Measurements from ENCODE around the gene ZNF239. TPM values are rescaled to one million over a fixed set of nuclear protein-coding genes. Genes with fewer than 3 reads are reported as not detected.
A peak's percentile ranks its signal among the peaks of the same experiment; 100 is the strongest.

The ZNF239 gene
- total RNA-seq, result 1 to 10 TPM in 1 of 3 donors, under 1 TPM in 2; 0.85 to 1.4 (median 0.94) TPM
- total RNA-seq (2013), result 3.5 TPM

DNA sequence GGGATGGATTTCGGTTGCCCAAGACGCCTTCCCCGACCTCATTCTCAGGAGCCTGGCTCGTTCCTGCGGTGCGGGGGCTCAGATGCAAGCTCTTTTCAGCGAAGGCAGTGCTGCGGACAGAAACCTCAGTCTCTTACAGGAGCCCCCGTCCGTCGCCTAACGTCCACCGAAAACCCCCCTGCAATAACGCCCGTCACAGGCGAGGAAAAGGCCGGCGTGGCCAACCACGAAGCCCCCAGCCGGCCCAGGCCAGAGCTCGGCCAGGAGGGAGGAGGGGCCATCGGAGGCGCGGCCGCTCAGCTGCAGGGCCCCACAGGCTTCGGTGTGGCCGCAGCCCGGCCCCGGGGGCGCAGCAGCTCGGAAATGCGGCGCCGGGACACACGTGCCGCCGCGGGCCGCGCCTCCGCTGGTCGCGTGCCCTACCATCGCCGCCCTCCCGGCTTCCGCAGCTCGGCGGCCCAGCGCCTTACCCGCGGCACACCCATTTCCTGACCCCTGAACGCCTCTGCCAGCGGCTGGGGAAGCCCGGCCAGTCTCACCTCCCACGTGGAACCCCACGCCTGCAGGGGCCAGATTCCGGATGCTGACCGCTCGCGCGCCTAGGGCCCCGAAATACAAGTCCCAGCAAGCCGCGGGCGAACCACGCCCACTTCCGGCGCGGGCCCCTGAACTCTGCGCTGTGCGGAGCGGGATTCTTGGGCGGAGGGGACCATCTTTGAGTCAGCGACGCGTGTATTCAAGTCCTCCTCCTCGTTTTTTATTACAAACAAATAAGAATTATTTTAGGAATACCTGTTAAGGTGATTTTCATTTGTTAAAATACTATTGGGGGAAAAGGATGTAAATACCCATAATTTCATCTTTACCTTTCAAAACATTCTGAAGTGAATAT, at the start of gene ZNF239:
TSS of gene ZNF239 (minus strand) at position 616 of the 892 bp plus-strand sequence. CDS start 16,537 bp downstream, outside the sequence.
- ATAC-seq (peak; percentile 89 to 92 (median 92)), DNase-seq (peak; percentile 82 to 91)
- Histone ChIP-seq H3K27ac (ENCODE audit: low read length) (peak within 1 kb of the TSS; percentile 62), H3K9me3 (ENCODE audit: control insufficient read depth, insufficient read depth, low read length) (peaks cover 6% of the 10 kb centered on the region), H3K36me3 (ENCODE audit: control insufficient read depth, insufficient read depth, low read length) (no peaks in the 10 kb centered on the region), H3K4me3 (ENCODE audit: low read length) (peak within 1 kb of the TSS; percentile 35), H3K27me3 (ENCODE audit: control insufficient read depth, insufficient read depth, low read length) (no peaks in the 10 kb centered on the region), H3K4me1 (ENCODE audit: control insufficient read depth, insufficient read depth, low read length) (peaks cover 27% of the 10 kb centered on the region)
- intact Hi-C loops (cut with micrococcal nuclease), result loop anchor here (1.0 to 10.0 kb wide), 6 partner anchors 21 to 1019 kb away; partner anchors contain the start of genes CSGALNACT2, HNRNPF, ZNF32 and ZNF485
- Mint-ChIP-seq H3K27ac (peak within 1 kb of the TSS; percentile 93), H3K4me3 (peak within 1 kb of the TSS; percentile 95), H3K4me1 (peaks cover 49 to 55% of the 10 kb centered on the region in 2 donors), H3K9me3 (peaks cover 6 to 7% of the 10 kb centered on the region in 2 donors), H3K36me3 (peaks cover 7% of the 10 kb centered on the region), H3K27me3 (ENCODE audit: low read depth in 2 of 2) (no peaks in the 10 kb centered on the region)
- no peak for TF ChIP-seq CTCF (IDR thresholded peaks at IDR 0.05)
- 14% methylated on average over 73 of the region's 78 CpGs for WGBS (ENCODE audit: insufficient coverage)

DNA sequence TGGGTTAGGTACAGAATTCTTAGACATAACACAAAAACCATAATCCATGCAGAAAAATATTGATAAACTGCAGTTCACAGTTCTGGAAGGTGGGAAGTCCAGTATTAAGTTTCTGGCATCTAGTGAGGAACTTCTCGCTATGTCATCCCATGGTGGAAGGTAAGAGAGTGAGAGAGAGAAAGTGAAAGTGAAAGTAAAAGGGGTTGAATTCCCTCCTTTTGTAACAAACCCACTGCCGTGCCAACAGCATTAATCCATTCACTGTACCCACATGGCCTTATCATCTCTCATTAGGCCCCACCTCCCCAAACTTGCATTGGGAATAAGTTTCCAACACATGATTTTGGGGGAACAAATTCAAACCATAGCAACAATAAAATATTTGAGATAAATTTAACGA, 48.9 kb upstream of the ZNF239 start:
- Mint-ChIP-seq H3K9me3 (peaks cover 0 to 2% of the 10 kb centered on the region in 2 donors), H3K27ac (peak overlapping the region; percentile 82 to 83), H3K36me3 (peaks cover 8% of the 10 kb centered on the region), H3K4me1 (peaks cover 13 to 23% of the 10 kb centered on the region in 2 donors), H3K4me3 (peak overlapping the region; percentile 85), H3K27me3 (ENCODE audit: low read depth in 2 of 2) (no peaks in the 10 kb centered on the region)
- TF ChIP-seq CTCF (IDR thresholded peaks at IDR 0.05), result no peak
- peak; percentile 55 to 89 (median 64) for ATAC-seq
- H3K4me1 ChIP-seq (ENCODE audit: control insufficient read depth, insufficient read depth, low read length), result no peaks in the 10 kb centered on the region
- H3K27ac ChIP-seq (ENCODE audit: low read length), result no peak overlapping the region
- 17% methylated on average over 2 of the region's 3 CpGs for WGBS (ENCODE audit: insufficient coverage)
- H3K36me3 ChIP-seq (ENCODE audit: control insufficient read depth, insufficient read depth, low read length), result no peaks in the 10 kb centered on the region
- H3K4me3 ChIP-seq (ENCODE audit: low read length), result peak overlapping the region; percentile 10
- intact Hi-C loops (cut with micrococcal nuclease), result no loop called here
- DNase-seq, result peak in 1 of 2 donors; percentile 50
- H3K27me3 ChIP-seq (ENCODE audit: control insufficient read depth, insufficient read depth, low read length), result no peaks in the 10 kb centered on the region
- H3K9me3 ChIP-seq (ENCODE audit: control insufficient read depth, insufficient read depth, low read length), result peaks cover 7% of the 10 kb centered on the region

DNA sequence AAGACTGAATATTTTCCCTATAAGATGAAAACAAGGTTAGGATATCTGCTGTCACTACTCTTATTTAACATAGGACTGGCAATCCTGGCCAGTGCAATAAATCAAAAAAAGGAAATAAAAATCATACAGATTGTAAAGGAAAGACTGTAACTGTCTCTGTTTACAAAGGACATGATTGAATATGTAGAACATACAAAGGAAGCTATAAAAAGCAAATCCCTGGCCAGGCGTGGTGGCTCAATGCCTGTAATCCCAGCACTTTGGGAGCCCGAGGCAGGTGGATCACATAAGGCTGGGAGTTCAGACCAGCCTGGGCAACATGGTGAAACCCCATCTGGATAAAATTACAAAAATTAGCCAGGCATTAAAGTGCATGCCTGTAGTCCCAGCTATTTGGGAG, 47.6 kb upstream of the ZNF239 start:
- H3K36me3 Mint-ChIP-seq, result peaks cover 16% of the 10 kb centered on the region
- peak overlapping the region; percentile 85 for H3K4me3 Mint-ChIP-seq
- H3K4me3 ChIP-seq (ENCODE audit: low read length), result no peak overlapping the region
- no peak overlapping the region for H3K27ac ChIP-seq (ENCODE audit: low read length)
- peaks cover 18% of the 10 kb centered on the region for H3K9me3 ChIP-seq (ENCODE audit: control insufficient read depth, insufficient read depth, low read length)
- peak overlapping the region; percentile 49 to 57 for H3K27ac Mint-ChIP-seq
- DNase-seq, result no peak
- WGBS (ENCODE audit: insufficient coverage), result 76% methylated on average over 2 of the region's 2 CpGs
- no peaks in the 10 kb centered on the region for H3K27me3 Mint-ChIP-seq (ENCODE audit: low read depth in 2 of 2)
- no peak for ATAC-seq
- intact Hi-C loops (cut with micrococcal nuclease), result no loop called here
- no peaks in the 10 kb centered on the region for H3K27me3 ChIP-seq (ENCODE audit: control insufficient read depth, insufficient read depth, low read length)
- no peak for TF ChIP-seq CTCF (IDR thresholded peaks at IDR 0.05)
- H3K4me1 ChIP-seq (ENCODE audit: control insufficient read depth, insufficient read depth, low read length), result no peaks in the 10 kb centered on the region
- H3K36me3 ChIP-seq (ENCODE audit: control insufficient read depth, insufficient read depth, low read length), result peaks cover 1% of the 10 kb centered on the region
- peaks cover 13 to 23% of the 10 kb centered on the region in 2 donors for H3K4me1 Mint-ChIP-seq
- peaks cover 2% of the 10 kb centered on the region in 2 donors for H3K9me3 Mint-ChIP-seq

Data from natural killer cell (primary cell).